Breast epithelium (tissue), 3 donors: ENCODE data around the gene DUS2. TPM values are rescaled to one million over a fixed set of nuclear protein-coding genes. Genes with fewer than 3 reads are reported as not detected.

ENCODE experiments used
- total RNA-seq, 3 donors: library from RNA; depleted of rRNA; stranded (reverse); fragments of >200 nt; gene quantifications; one replicate each; pipeline ENCODE4 v1.1.0, GENCODE V29; 2016

Gene DUS2
- total RNA-seq, 3 donors from 2014 or later = 6.9 to 10.5 (median 7.7) TPM

Other genes with a start within 250 kb of the DUS2 start
- gene RANBP10, start 216.7 kb upstream of the DUS2 start, total RNA-seq = 10 to 100 TPM in 2 of 3 donors, 1 to 10 TPM in 1; 7.7 to 13.2 (median 13.1) TPM
- 1 to 10 TPM; 1.1 to 4.2 (median 3.9) TPM for gene TSNAXIP1, start 216.4 kb upstream of the DUS2 start, total RNA-seq
- 10 to 100 TPM; 51.1 to 57.8 (median 53.0) TPM for gene THAP11, start 181.0 kb upstream of the DUS2 start, total RNA-seq
- gene NUTF2, start 176.4 kb upstream of the DUS2 start, total RNA-seq = 100 to 1,000 TPM in 1 of 3 donors, 10 to 100 TPM in 2; 91.5 to 168 (median 94.8) TPM
- 10 to 100 TPM; 35.0 to 52.0 (median 51.5) TPM for gene CENPT, start 175.6 kb upstream of the DUS2 start, total RNA-seq
- 10 to 100 TPM; 43.3 to 57.0 (median 53.6) TPM for gene EDC4, start 150.2 kb upstream of the DUS2 start, total RNA-seq
- 1 to 10 TPM in 2 of 3 donors, not detected in 1; 1.3 to 1.4 TPM for gene NRN1L, start 138.4 kb upstream of the DUS2 start, total RNA-seq
- gene PSKH1, start 130.0 kb upstream of the DUS2 start, total RNA-seq = 10 to 100 TPM; 17.3 to 20.5 (median 17.4) TPM
- 1 to 10 TPM; 1.0 to 2.6 (median 1.8) TPM for gene CTRL, start 91.4 kb upstream of the DUS2 start, total RNA-seq
- gene PSMB10, start 86.4 kb upstream of the DUS2 start, total RNA-seq = 10 to 100 TPM; 32.1 to 46.2 (median 34.1) TPM
- 10 to 100 TPM; 11.8 to 18.6 (median 15.4) TPM for gene LCAT, start 79.2 kb upstream of the DUS2 start, total RNA-seq
- 10 to 100 TPM; 32.1 to 64.9 (median 53.6) TPM for gene SLC12A4, start 54.6 kb upstream of the DUS2 start, total RNA-seq
- under 1 TPM in 1 of 3 donors, not detected in 2; 0.29 TPM for gene DPEP3, start 42.8 kb upstream of the DUS2 start, total RNA-seq
- 1 to 10 TPM; 1.3 to 7.7 (median 2.5) TPM for gene DPEP2, start 23.8 kb upstream of the DUS2 start, total RNA-seq
- not detected for gene DPEP2NB, start 7.4 kb upstream of the DUS2 start, total RNA-seq
- gene DDX28, start 52 bp upstream of the DUS2 start, total RNA-seq = 1 to 10 TPM; 7.2 to 7.5 (median 7.5) TPM
- 10 to 100 TPM; 52.0 to 64.2 (median 60.6) TPM for gene NFATC3, start 62.1 kb downstream of the DUS2 start, total RNA-seq
- 10 to 100 TPM in 2 of 3 donors, under 1 TPM in 1; 0.80 to 58.0 (median 26.5) TPM for gene ESRP2, start 212.8 kb downstream of the DUS2 start, total RNA-seq
- gene PLA2G15, start 222.1 kb downstream of the DUS2 start, total RNA-seq = 10 to 100 TPM; 15.4 to 34.7 (median 19.8) TPM
- 100 to 1,000 TPM in 1 of 3 donors, 10 to 100 TPM in 2; 43.2 to 284 (median 65.2) TPM for gene SLC7A6, start 241.2 kb downstream of the DUS2 start, total RNA-seq